Activated CD4-positive, alpha-beta T cell treated with anti-CD3 and anti-CD28 coated beads for 1 hour (primary cell): ENCODE data around the gene IFITM10.

Source experiments
- DNase-seq: peaks from one replicate; pipeline ENCODE4 v3.0.0-alpha.2; 2020

Gene IFITM10

DNA sequence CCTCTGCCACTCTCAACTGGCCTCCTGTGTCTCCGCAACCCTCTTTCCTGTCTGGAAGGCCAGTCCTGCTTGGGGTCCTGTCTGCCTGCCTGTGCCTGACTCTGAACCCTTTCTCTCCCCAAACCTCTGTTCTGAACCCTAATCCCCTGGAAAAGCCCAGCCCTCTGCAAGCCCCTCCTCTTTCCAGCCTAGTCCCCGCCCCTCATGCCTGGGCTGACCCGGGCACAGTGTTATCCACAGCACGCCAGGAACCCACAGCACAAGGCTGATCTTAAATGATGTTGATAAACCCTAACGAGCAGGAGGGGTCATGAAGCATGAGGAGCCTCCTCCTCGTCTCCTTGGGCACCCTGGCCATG lies at the start of gene IFITM10:
Gene IFITM10 (minus strand): TSS at position 115 of the 359 bp plus-strand sequence. CDS start 153 bp downstream, outside the sequence.
- no peak for DNase-seq

DNA sequence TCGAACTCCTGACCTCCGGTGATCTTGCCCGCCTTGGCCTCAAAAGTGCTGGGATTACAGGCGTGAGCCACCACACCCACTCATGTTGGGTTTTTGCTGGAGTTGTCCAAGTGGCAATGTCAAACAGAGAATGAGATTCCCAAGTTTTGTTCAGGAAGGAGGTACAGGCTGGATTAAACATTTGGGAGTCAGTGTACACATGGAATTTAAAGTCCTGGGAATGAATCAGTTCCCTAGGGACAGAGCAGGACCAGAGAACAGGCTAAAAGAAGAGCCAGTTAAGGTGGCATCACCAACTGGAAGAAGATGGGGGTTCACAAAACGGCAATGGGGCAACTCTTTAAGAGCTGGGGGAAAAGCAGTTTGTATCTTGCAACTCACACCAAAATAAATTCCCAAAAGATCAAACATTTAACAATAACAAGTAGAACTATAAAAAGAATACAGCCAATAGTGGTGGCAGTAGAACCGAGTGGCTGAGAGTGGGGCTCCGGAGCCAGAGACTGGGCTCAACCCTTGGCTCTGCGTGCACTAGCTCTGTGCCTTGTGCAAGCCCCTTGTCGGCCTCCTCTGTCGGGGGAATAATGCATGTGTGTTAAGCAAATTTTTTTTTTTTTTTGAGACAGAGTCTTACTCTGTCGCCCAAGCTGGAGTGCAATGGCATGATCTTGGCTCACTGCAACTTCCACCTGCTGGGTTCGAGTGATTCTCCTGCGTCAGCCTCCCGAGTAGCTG lies 47.2 kb upstream of the IFITM10 start:
- no peak for DNase-seq

DNA sequence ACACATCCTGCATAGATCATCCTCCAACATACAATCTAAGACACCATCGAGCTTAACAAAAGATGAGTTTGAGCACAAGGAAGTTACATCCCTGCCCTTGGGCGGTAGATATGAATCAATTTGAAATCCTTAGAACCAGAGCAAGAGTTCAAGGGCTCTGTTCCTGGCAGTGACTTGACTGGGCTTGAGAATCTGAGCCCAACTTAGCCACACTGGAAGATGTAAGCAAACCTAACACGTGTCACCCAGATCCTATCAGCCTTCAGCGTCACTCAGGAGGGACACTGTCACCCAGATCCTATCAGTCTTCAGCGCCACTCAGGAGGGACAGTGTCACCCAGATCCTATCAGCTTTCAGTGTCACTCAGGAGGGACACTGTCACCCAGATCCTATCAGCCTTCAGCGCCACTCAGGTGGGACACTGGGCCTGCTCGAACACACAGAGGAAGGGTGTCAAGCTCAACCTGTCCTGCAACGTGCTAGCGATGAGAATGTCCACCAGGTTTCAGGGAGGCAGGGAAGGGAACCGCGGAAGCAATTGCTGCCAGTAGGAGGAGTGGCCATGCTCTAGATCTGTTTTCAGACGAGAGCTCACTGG lies 46.1 kb upstream of the IFITM10 start:
- DNase-seq = no peak

DNA sequence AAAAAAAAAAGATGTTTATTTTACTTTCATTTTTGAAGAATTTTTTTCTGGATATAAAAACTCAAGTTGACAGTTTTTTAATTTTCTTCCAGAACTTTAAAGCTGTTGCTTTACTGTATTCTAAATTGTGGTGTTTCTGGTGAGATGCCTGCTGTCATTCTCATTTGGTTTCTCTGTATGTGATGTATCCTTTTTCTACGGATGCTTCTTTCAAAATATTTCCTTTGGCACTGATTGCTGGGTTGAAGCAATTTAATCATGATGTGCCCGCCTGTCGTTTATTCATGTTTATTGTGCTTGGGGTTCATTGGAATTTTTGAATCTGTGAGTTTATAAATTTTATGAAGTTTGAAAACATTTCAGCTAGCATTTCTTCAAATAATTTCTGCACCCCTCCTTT lies 42.7 kb upstream of the IFITM10 start:
- DNase-seq = no peak

DNA sequence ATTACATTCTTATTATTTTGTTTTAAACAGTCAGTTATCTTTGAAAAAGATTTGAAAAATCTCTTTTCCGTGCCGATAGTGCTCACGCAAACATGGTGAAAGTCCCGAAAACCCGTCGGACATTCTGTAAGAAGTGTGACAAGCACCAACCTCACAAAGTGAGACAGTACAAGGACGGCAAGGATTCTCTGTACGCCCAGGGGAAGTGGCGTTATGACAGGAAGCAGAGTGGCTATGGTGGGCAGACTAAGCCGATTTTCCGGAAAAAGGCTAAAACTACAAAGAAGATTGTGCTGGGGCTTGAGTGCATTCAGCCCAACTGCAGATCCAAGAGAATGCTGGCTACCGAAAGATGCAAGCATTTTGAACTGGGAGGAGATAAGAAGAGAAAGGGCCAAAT lies 42.1 kb upstream of the IFITM10 start:
- DNase-seq = no peak

DNA sequence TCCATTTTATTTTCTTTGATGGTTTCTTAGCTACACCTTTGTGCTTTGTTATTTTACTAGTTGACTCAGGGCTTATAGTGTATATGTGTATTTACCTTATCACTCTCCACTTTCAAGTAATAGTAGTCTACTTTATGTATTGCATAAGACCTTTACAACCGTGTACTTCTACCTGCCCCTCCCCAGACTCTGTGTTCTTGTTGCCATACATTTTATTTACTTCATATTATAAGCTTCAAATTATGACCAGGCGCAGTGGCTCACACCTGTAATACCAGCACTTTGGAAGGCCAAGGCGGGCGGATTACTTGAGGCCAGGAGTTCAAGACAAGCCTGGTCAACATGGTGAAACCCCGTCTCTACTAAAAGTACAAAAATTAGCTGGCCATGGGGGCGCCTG lies 41.5 kb upstream of the IFITM10 start:
- no peak for DNase-seq

DNA sequence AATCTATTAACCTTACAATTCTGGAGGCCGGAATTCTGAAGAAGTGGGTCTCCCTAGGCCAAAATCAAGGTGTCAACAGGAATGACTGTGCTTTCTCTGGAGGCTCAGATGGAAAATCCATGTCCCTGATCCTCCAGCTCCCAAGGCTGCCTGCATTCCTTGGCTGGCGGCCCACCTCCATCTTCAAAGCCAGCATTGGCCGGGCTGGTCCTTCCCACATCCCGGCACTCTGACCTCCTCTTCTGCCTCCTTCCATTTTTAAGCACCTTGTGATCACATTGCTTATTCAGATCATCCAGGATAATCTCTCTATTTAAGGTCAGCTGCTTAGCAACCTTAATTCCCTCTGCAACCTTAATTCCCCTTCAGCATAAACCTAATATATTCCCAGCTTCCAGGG lies 36.1 kb upstream of the IFITM10 start:
- DNase-seq = no peak

DNA sequence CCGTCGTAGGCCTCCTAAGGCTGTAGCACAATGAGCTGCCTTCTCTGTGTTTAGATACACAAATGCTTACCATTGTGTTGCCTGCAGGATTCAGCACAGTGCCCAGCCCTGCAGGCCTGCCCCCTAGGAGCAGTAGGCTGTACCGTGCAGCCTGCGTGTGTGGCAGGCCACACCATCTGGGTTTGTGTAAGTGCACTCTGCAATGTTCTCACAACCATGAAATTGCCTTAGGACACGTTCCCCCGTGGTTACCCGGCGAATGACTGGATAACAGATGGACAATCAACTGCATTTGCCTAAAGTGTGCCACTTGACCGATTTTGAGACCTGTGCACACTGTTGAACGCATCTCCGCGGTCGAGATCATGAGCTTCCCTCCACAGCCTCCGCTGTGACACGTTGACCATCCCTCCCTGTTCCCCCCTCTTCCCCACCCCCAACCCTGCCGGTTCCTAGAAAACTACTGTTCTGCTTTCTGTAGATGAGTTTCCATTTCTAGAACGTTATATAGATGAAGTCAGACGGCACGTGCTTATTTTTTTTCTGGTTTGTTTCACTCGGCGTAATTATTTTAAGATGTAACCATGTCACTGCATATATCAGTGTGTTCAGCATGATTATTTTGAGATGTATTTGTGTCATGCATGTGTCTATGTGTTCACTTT lies 35.5 kb upstream of the IFITM10 start:
- no peak for DNase-seq

DNA sequence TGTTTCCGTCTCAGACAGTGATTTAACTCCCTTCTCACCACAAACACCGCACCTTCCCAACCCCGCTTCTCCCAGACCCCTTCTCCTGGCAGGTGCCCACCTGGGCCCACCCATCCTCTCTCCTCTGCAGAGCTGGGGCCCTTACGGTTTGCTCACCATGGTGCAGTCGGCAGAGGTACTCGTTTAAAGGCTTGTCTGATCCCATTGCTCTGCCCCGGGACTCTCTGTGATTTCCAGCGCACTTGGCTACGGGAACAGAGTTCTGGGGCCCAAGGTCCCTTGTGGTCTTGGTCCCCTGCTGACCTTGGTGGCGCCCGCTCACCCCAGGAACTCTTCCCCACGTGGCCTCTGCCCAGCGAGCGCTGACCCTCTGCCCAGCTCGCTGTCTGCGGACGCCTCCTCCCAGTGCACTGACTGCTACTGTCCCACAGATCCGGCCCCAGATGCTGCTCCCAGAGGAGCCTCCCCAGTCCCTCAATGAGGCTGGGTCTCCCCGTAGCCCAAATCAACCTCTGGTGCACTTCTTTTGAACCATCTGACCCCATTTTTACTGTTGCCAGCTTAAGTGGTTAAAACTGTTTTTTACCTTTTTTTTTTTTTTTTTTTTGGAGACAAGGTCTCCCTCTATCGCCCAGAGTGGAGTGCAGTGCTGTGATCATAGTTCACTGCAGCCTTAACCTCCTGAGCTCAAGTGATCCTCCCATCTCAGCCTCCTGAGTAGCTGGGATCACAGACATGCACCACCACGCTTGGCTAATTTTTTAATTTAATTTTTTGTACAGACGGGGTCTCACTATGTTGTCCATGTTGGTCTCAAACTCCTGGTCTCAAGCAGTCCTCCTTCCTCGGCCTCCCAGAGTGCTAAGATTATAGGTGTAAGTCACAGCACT lies 34.6 kb upstream of the IFITM10 start:
- no peak for DNase-seq

DNA sequence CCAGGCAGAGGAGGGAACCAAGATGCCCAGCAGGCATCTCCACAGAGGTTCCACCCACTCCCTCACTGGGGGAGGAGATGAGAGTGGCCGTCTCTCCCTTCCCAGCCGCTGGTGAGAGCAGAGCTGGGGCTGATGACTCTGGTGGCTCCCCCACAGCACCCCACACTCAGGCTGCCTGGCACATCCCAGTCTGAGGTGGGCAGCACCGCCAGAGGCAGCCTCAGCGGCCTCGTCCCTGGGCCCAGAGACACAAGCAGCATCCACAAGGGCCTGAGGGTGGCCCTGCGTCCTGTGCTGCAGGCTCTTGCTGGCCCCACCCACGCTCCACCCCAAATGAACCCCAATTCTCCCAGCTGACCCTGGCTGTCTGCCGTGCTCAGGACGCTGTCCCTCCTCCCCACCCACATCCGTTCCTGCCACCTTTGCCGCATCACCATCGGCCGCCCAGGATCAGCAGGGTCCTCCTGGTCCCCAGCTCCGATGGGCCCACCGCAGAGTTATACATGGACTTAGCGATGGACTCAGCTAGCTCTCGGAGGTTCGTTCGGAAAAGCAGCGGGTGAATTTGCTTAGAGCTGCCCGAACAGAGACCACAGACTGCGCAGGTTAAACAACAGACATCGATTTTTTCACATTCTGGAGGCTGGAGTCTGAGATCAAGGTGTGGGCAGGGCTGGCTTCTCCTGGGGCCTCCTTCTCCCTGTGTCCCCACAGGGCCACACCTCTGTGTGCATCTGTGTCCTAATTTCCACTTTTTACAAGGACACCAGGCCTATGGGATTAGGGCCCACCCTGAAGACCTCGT lies 33.5 kb upstream of the IFITM10 start:
- no peak for DNase-seq

DNA sequence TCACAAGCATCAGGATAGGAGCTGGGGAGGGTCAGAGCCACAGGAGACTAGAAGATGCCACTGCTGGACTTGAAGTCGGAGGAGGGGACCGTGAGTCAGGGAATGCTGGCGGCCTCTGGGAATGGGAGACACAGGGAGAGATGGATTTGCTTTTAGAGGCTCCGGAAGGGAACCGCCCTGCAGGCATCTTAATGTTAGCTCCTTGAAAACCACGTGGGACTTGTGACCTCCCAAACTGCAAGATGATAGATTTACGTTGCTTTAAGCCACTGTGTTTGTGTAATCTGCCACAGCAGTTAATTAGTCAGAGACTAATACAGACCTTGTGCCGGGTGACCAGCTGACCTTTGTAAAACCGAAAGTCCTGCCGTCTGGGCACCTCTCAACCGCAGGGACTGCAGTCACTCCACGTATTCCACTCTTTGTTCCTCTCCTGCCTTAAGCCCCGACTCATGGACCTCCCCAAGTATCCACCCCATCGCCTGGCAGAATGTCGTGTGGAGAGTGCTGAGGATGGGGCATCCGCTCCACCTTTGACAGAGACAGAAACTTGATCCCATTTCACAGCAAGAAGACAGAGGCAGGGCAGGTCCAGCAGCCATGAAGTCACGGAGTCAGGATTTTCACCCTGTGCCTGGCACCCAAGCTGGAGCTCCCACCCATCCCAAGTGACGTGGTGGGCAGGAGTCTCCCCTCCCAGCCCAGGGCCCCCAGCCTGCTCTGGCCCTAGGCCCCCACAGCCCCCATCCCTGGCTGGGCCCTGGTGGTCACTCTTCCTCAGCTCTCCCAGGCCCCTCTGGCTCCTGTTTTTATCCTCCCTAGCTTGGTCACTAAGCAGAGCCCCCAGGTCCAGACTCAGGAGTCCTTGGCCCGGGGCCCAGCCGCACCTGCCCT lies 32.7 kb upstream of the IFITM10 start:
- DNase-seq = no peak

DNA sequence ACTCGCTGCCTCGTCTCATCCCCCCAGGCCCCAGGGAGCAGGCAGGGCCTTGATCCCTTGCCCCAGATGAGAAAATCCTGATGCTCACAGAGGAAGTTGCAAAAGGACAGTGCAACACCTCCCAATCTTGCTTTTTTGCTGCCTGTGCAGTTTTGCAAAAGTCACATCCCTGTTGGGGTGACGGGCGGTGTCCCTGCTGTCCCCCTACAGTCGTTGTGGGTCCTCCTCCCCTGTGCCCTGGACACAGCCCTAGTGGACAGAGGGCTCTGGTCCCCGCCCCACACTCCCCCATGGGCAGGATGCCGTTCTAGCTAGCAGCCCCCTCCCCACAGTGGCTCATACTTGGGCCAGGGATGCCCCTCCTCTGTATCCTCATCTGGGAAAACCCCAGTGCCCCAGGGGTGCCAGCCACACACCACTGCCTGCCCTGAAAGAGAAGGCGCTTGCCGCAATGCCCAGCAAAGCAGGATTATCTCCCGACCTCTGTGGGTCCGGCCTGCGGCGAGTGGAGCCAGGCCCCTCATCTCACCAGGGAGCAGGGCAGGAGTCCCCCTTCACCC lies 31.7 kb upstream of the IFITM10 start:
- DNase-seq = no peak

DNA sequence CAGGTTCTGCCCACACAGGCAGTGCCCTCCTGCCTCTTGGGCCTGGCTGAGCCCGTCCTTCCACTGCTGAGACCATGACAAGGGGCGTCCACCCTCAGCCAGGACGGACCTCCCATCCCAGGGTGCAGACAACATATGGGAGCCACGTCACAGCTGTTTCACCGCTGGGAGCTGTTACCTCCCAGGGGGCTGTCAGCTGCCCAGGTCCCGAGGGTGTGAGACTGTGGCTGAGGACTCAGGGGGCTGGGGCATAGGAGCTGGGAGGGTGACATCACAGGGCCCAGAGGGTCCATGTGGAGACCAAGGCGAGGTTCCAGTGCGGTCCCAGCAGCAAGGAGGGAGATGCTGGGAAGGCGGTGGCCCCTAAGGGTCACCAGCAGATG lies 31.2 kb upstream of the IFITM10 start:
- no peak for DNase-seq

DNA sequence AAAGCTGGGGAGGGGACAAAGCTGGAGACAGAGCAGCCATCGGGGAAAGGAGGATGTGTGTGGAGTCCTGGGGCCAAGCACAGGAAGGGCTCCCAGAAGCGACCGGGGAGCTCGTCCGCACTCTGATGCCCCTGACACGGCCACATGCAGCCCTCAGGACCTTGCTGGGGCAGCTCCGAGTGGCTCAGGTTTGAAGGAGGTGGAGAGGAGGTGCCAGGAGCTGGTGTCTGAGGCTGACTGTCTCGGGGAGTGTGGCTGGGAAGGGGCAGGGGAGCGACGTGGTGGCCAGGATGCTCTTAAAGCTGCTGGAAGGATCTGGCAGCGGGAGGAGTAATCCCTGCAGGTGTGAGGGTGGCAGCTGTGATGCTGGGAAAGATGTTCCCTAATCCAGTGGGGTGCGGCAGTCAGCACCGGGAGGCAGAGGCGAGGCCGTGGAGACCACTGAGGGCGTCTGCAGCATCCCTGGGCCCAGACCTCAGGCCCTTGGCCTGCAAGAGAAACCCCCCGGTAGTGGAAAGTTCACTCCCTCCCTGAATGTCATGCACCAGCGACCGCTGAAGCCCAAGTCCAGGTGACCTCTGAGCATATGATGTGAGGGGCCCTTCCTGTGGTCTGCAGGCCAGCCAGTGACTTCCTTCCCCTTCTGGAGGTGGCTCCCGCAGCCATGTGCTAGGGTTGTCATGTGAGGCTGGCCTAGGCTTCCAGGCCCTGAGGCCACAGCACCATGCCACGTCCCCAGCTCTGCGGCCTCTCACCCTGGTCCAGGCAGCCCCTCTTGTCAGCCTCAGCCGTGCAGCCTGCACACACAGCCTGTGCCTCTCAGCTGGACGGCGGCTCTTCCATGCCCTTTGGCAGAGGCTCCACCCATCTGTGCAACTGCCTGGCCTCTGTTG lies 30.6 kb upstream of the IFITM10 start:
- no peak for DNase-seq

DNA sequence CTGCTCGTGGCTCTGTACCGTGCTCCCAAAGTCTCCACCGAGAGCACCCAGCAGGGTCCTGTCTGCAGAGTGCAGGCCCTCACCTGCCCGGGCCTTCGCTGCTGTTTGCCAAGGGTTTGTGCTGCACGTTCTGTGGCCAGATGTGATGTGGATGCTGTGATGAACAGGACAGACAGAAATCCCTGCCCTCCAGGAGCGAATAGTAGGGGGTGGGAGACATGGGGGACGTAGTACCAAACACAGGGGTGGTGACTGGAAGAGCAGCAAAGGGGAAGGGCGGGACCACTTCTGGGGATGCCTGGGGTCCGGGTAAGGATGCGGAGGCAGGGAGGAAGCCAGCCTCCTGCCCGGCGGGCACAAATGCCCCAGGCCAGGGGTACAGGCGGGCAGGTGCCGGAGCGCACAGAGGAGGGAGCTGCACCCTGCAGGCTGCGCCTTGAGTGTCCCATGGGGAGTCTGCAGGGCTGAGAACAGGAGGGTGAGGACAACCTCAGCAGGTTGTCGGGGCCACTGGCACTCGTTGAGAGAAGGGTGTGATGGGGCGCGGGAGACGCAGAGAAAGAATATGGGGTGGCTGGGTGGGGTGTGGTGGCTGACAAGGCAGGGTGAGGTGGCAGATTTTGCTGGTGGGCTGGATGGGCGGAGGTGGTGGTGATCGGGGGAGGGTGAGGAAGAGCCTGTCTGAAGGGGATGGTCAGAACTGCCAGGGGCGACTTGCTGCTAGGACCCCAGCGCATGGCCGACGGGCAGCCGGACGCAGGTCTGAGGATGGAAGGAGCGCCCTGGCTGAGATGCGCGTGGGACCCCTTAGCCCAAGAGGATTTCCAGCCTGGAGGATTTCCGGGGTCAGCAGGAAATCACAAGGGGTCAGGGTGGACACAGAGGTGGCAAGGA lies 29.7 kb upstream of the IFITM10 start:
- no peak for DNase-seq

DNA sequence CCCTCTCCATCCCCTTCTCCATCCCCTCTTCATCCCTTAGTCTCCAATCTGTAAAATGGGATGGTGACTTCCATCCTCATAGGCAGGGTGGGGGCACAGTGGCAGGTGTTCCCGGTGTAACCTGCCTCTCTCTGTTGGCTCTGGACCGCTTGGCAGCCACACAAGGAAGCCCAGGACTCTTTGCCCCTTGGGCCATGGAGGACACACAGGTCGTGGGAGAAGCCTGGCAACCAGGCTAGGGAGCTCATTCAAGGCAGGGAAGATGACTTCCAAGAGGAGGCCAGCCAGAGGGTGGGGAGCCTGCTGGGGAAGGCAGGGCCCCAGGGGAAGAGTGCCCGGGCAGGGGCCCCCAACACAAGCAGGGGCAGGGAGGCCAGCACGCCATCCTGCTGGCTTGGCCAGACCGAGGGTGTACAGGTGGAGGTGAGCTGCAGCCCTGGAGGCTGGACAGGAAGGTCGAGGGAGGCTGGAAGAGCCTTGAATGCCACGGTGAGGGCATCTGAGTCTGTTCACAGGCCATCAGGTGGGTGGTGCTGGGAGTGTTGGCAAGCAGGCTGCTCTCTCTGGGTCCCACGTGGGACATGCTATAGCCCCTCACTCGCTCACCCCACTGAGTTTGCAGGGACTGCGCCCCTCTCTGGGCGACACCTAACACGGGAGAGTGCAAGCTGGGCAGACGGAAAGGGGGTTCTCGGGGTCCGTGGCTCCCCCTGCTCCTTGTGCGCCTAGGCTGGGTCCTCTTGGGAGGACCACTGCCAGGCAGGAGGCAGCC lies 28.8 kb upstream of the IFITM10 start:
- DNase-seq = no peak

DNA sequence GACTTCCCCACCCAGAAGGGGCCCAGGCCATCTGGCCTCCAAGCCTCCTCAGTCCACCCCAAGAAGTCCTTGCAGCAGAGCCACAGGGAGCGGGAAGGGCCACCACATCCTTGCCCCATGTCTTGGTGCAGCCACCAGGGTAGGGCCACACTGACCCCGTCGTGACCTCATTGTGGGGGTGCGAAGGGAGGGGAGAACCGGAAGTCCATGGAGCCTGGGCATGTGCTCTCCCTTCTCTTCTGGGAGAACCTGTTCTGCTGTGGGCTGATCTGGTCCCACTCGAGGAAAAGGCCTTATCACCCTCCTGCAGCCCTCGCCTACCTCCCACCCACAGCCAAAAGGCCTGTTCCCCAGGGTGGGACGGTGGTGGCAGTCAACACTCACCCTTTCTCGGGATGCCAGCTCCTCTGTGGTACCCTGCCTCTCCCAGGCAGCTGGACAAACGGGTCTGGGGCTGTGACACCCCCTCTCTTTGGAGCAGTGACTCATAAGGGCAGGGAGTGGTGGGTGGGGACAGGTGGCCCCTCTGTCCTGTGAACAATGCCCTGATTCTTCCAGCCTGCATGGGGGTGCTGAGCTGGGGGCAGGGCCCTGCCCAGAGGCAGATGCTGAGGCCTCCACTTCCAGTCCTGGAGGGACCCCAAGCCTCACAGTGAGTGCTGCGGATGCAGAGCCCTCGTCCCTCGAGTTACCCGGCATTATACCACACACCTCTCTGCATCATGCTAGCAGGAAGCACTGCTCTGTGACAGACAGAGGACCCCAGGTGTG lies 27.9 kb upstream of the IFITM10 start:
- DNase-seq = no peak
